ENCODE measurements around the gene MESD.
"Not testable (repeated sequence)": the region's sequence is repeated elsewhere in the genome, so short reads cannot be mapped to it uniquely, and the experiment has no call there.

Gene MESD

GRCh38 chr15:80988148-80988796, 1.3 kb downstream of the MESD start:
- no peak for DNase-seq

GRCh38 chr15:80986487-80986886, 3.1 kb downstream of the MESD start:
- no peak for DNase-seq

GRCh38 chr15:80985981-80986380, 3.6 kb downstream of the MESD start:
- DNase-seq, result no peak

- DNase-seq, result no peak
Observed at GRCh38 chr15:80984856-80985255, 4.8 kb downstream of the MESD start.

GRCh38 chr15:80982839-80983238, 6.8 kb downstream of the MESD start:
- DNase-seq, result no peak

- DNase-seq, result no peak
Observed at GRCh38 chr15:80982205-80982604, 7.4 kb downstream of the MESD start.

GRCh38 chr15:80979538-80980200, 9.9 kb downstream of the MESD start:
- DNase-seq, result no peak

- DNase-seq, result no peak
Observed at GRCh38 chr15:80978685-80979329, 10.8 kb downstream of the MESD start.

GRCh38 chr15:80977627-80978036, 12.0 kb downstream of the MESD start:
- no peak for DNase-seq

- no peak for DNase-seq
Observed at GRCh38 chr15:80976851-80977250, 12.8 kb downstream of the MESD start.

GRCh38 chr15:80974914-80975313, 14.7 kb downstream of the MESD start:
- DNase-seq, result no peak

- no peak for DNase-seq
Observed at GRCh38 chr15:80972276-80972675, 17.3 kb downstream of the MESD start.

- no peak for DNase-seq
Observed at GRCh38 chr15:80971143-80971542, 18.5 kb downstream of the MESD start.

GRCh38 chr15:80970658-80971057, 19.0 kb downstream of the MESD start:
- DNase-seq, result no peak

GRCh38 chr15:80970018-80970657, 19.5 kb downstream of the MESD start:
- peak; percentile 14 to 36 (median 32) for DNase-seq

GRCh38 chr15:80969316-80969715, 20.3 kb downstream of the MESD start:
- DNase-seq, result no peak

GRCh38 chr15:80967991-80968510, 21.6 kb downstream of the MESD start:
- DNase-seq, result no peak

GRCh38 chr15:80967451-80967850, 22.2 kb downstream of the MESD start:
- DNase-seq, result no peak

GRCh38 chr15:80966431-80967197, 23.0 kb downstream of the MESD start:
- no peak for DNase-seq

GRCh38 chr15:80965454-80965853, 24.2 kb downstream of the MESD start:
- not testable (repeated sequence) for DNase-seq

- no peak for DNase-seq
Observed at GRCh38 chr15:80958818-80959495, 30.7 kb downstream of the MESD start.

- DNase-seq, result no peak
Observed at GRCh38 chr15:80957976-80958375, 31.6 kb downstream of the MESD start.

Data from activated CD4-positive, CD25-positive, alpha-beta regulatory T cell (primary cell).